CD8-positive, alpha-beta memory T cell (primary cell): Measurements from ENCODE around the gene ADAMTSL4. TPM values are rescaled to one million over a fixed set of nuclear protein-coding genes. Genes with fewer than 3 reads are reported as not detected.

Experiments used
- CTCF ChIA-PET: fragments of 350-600 bp; sonication (Branson Sonifier 250); formaldehyde crosslinking; loops from one replicate; lab custom pipeline; 2021; ENCODE audit warnings: antibody characterized with exemption; lab: Charles Lee
- POLR2A ChIA-PET: fragments of 350-600 bp; sonication (Branson Sonifier 250); formaldehyde crosslinking; loops from one replicate; lab custom pipeline; 2021; ENCODE audit warnings: antibody characterized with exemption; lab: Charles Lee
- DNase-seq, 5 donors: peaks; one replicate each; pipeline versions ENCODE4 v3.0.0 to v3.0.0-alpha.2; 2020 to 2022; ENCODE audit warnings: mixed read lengths in 1 of 5
- H3K27ac ChIP-seq: one replicate; pipeline ENCODE4 v1.7.0; 2013; ENCODE audit warnings: low read depth, mild to moderate bottlenecking, low read length, moderate library complexity
- H3K27me3 ChIP-seq: 2 replicates; pipeline ENCODE4 v1.7.0; 2013; ENCODE audit warnings: low read length, mild to moderate bottlenecking; ENCODE audit not compliant: insufficient read depth, poor library complexity, severe bottlenecking
- H3K36me3 ChIP-seq: 2 replicates; pipeline ENCODE4 v1.7.0; 2013; ENCODE audit warnings: mild to moderate bottlenecking, low read length, moderate library complexity; ENCODE audit not compliant: insufficient read depth
- H3K4me1 ChIP-seq: 2 replicates; pipeline ENCODE4 v1.7.0; 2013; ENCODE audit warnings: mild to moderate bottlenecking, low read length, moderate library complexity; ENCODE audit not compliant: insufficient read depth
- H3K4me3 ChIP-seq: 2 replicates; pipeline ENCODE4 v1.7.0; 2013; ENCODE audit warnings: mild to moderate bottlenecking, low read length
- H3K9me3 ChIP-seq: 2 replicates; pipeline ENCODE4 v1.7.0; 2013; ENCODE audit warnings: mild to moderate bottlenecking, low read length
- H3K27ac Mint-ChIP-seq, 8 donors: one replicate each; pipeline ENCODE4 v1.8.0; 2020 to 2021; ENCODE audit warnings: mixed read lengths in 8 of 8, mild to moderate bottlenecking in 6 of 8, inconsistent platforms in 3 of 8, moderate library complexity in 3 of 8
- H3K27me3 Mint-ChIP-seq, 2 donors: one replicate each; pipeline ENCODE4 v1.8.0; 2020 to 2021; ENCODE audit warnings: mixed read lengths in 2 of 2, mild to moderate bottlenecking in 1 of 2, moderate library complexity in 1 of 2
- H3K36me3 Mint-ChIP-seq, 3 donors: one replicate each; pipeline ENCODE4 v1.8.0; 2020 to 2021; ENCODE audit warnings: mixed read lengths in 3 of 3, inconsistent platforms in 1 of 3, mild to moderate bottlenecking in 1 of 3
- H3K4me1 Mint-ChIP-seq, 3 donors: one replicate each; pipeline ENCODE4 v1.8.0; 2020 to 2021; ENCODE audit warnings: mixed read lengths in 3 of 3, inconsistent platforms in 1 of 3, mild to moderate bottlenecking in 1 of 3
- H3K4me3 Mint-ChIP-seq, 7 donors: one replicate each; pipeline ENCODE4 v1.8.0; 2020 to 2021; ENCODE audit warnings: mixed read lengths in 7 of 7, mild to moderate bottlenecking in 6 of 7, moderate library complexity in 4 of 7, inconsistent platforms in 2 of 7
- H3K9me3 Mint-ChIP-seq, 5 donors: one replicate each; pipeline ENCODE4 v1.8.0; 2020 to 2022; ENCODE audit warnings: mixed read lengths in 5 of 5, mild to moderate bottlenecking in 3 of 5, moderate library complexity in 2 of 5, inconsistent platforms in 1 of 5
- polyA plus RNA-seq: library from polyadenylated mRNA; unstranded; fragments of 300-500 nt; fragmentation: Illumina TruSeq; gene quantifications from one replicate; pipeline ENCODE4 v1.2.3, GENCODE V29; 2021
- total RNA-seq, 2 experiments: library from RNA; stranded (reverse); gene quantifications; one replicate each; pipeline ENCODE4 v1.2.3, GENCODE V29; 2021

The ADAMTSL4 gene
- total and polyA plus RNA-seq, 3 experiments from 2014 or later, result 0.22 to 0.31 TPM; not detected in 1

- DNase-seq, result no peak
- Mint-ChIP-seq H3K4me3 (no peak overlapping the region), H3K36me3 (peaks cover 0 to 14% (median 4%) of the 10 kb centered on the region in 3 donors), H3K4me1 (peaks cover 30 to 40% (median 32%) of the 10 kb centered on the region in 3 donors), H3K27ac (no peak overlapping the region), H3K9me3 (no peaks in the 10 kb centered on the region), H3K27me3 (peaks cover 0 to 3% of the 10 kb centered on the region in 2 donors)
- peaks cover 28% of the 10 kb centered on the region for H3K4me1 ChIP-seq
- ChIA-PET CTCF (interaction anchor here (1.8 to 9.1 kb wide), 6 partner anchors 8 to 69 kb away, joined by 4 to 325 read pairs (median 58); partner anchors contain the start of genes ADAMTSL4, ENSA and MCL1), POLR2A (interaction anchor here (11.0 kb wide), 1 partner anchor 18 kb away, joined by 486 read pairs; the partner anchor contains the start of gene MCL1)
- H3K27me3 ChIP-seq, result no peaks in the 10 kb centered on the region
- no peak overlapping the region for H3K27ac ChIP-seq
- H3K36me3 ChIP-seq, result no peaks in the 10 kb centered on the region
- no peak overlapping the region for H3K4me3 ChIP-seq
- no peaks in the 10 kb centered on the region for H3K9me3 ChIP-seq
Observed at GRCh38 chr1:150558303-150558704, 9.1 kb downstream of the ADAMTSL4 start.

- H3K4me1 ChIP-seq, result peaks cover 35% of the 10 kb centered on the region
- H3K36me3 ChIP-seq, result no peaks in the 10 kb centered on the region
- peaks cover 37 to 47% (median 40%) of the 10 kb centered on the region in 3 donors for H3K4me1 Mint-ChIP-seq
- H3K9me3 Mint-ChIP-seq, result no peaks in the 10 kb centered on the region
- H3K36me3 Mint-ChIP-seq, result peaks cover 0 to 14% (median 4%) of the 10 kb centered on the region in 3 donors
- peak overlapping the region in 1 of 7 donors; percentile 70 for H3K4me3 Mint-ChIP-seq
- no peak overlapping the region for H3K4me3 ChIP-seq
- peaks cover 0 to 3% of the 10 kb centered on the region in 2 donors for H3K27me3 Mint-ChIP-seq
- H3K9me3 ChIP-seq, result no peaks in the 10 kb centered on the region
- no peaks in the 10 kb centered on the region for H3K27me3 ChIP-seq
- ChIA-PET CTCF (interaction anchor here (0.6 to 9.1 kb wide), 16 partner anchors 9 to 447 kb away, joined by 3 to 325 read pairs (median 6); partner anchors contain the start of genes ADAMTSL4, ENSA, GOLPH3L and MCL1), POLR2A (interaction anchor here (3.1 to 11.0 kb wide), 4 partner anchors 9 to 70 kb away, joined by 15 to 486 read pairs (median 46); partner anchors contain the start of genes ADAMTSL4, ENSA and MCL1)
- H3K27ac ChIP-seq, result no peak overlapping the region
- DNase-seq, result no peak
- no peak overlapping the region for H3K27ac Mint-ChIP-seq
Observed at GRCh38 chr1:150558761-150559655, 9.8 kb downstream of the ADAMTSL4 start.

- CTCF ChIA-PET, result interaction anchor here (0.6 to 9.1 kb wide), 18 partner anchors 9 to 446 kb away, joined by 3 to 325 read pairs (median 6); partner anchors contain the start of genes ADAMTSL4, ENSA, GOLPH3L and MCL1
- peaks cover 41% of the 10 kb centered on the region for H3K4me1 ChIP-seq
- H3K27ac ChIP-seq, result no peak overlapping the region
Observed at GRCh38 chr1:150559656-150560010, 10.4 kb downstream of the ADAMTSL4 start.

GRCh38 chr1:150560011-150560438 is 10.8 kb downstream of the ADAMTSL4 start:
- no peaks in the 10 kb centered on the region for H3K27me3 ChIP-seq
- ChIA-PET CTCF (interaction anchor here (0.7 to 9.1 kb wide), 28 partner anchors 8 to 446 kb away, joined by 3 to 325 read pairs (median 5); partner anchors contain the start of genes ADAMTSL4, ENSA, GOLPH3L and MCL1), POLR2A (interaction anchor here (3.1 to 11.0 kb wide), 4 partner anchors 10 to 69 kb away, joined by 15 to 486 read pairs (median 46); partner anchors contain the start of genes ADAMTSL4, ENSA and MCL1)
- Mint-ChIP-seq H3K27me3 (peaks cover 0 to 3% of the 10 kb centered on the region in 2 donors), H3K4me3 (peak overlapping the region; percentile 85 to 98 (median 97)), H3K36me3 (peaks cover 0 to 14% (median 6%) of the 10 kb centered on the region in 3 donors), H3K4me1 (peaks cover 47 to 57% (median 48%) of the 10 kb centered on the region in 3 donors), H3K9me3 (no peaks in the 10 kb centered on the region), H3K27ac (peak overlapping the region; percentile 96 to 100 (median 98))
- H3K4me3 ChIP-seq, result peak overlapping the region; percentile 33
- H3K27ac ChIP-seq, result no peak overlapping the region
- H3K36me3 ChIP-seq, result no peaks in the 10 kb centered on the region
- no peaks in the 10 kb centered on the region for H3K9me3 ChIP-seq
- peak; percentile 57 to 80 (median 65) for DNase-seq
- peaks cover 45% of the 10 kb centered on the region for H3K4me1 ChIP-seq

More at GRCh38 chr1:150559656-150560010, 10.4 kb downstream of the ADAMTSL4 start:
- no peak overlapping the region for H3K4me3 ChIP-seq
- Mint-ChIP-seq H3K4me1 (peaks cover 43 to 53% (median 44%) of the 10 kb centered on the region in 3 donors), H3K9me3 (no peaks in the 10 kb centered on the region), H3K4me3 (peak overlapping the region in 4 of 7 donors; percentile 85 to 97 (median 96)), H3K36me3 (peaks cover 0 to 14% (median 4%) of the 10 kb centered on the region in 3 donors), H3K27ac (peak overlapping the region in 5 of 8 donors; percentile 96 to 99 (median 98)), H3K27me3 (peaks cover 0 to 3% of the 10 kb centered on the region in 2 donors)
- POLR2A ChIA-PET, result interaction anchor here (3.1 to 11.0 kb wide), 4 partner anchors 10 to 70 kb away, joined by 15 to 486 read pairs (median 46); partner anchors contain the start of genes ADAMTSL4, ENSA and MCL1
- no peaks in the 10 kb centered on the region for H3K9me3 ChIP-seq
- DNase-seq, result no peak
- H3K27me3 ChIP-seq, result no peaks in the 10 kb centered on the region
- H3K36me3 ChIP-seq, result no peaks in the 10 kb centered on the region

GRCh38 chr1:150560576-150561253 is 11.5 kb downstream of the ADAMTSL4 start:
- H3K27ac Mint-ChIP-seq, result peak overlapping the region; percentile 96 to 100 (median 98)

GRCh38 chr1:150561254-150561973 is 12.2 kb downstream of the ADAMTSL4 start:
- H3K9me3 ChIP-seq, result no peaks in the 10 kb centered on the region

More at GRCh38 chr1:150560576-150561253, 11.5 kb downstream of the ADAMTSL4 start:
- Mint-ChIP-seq H3K4me1 (peaks cover 47 to 56% (median 48%) of the 10 kb centered on the region in 3 donors), H3K9me3 (no peaks in the 10 kb centered on the region), H3K36me3 (peaks cover 0 to 9% (median 1%) of the 10 kb centered on the region in 3 donors), H3K27me3 (no peaks in the 10 kb centered on the region), H3K4me3 (peak overlapping the region; percentile 85 to 98 (median 97))
- ChIA-PET CTCF (interaction anchor here (0.6 to 9.1 kb wide), 36 partner anchors 8 to 445 kb away, joined by 3 to 325 read pairs (median 4); partner anchors contain the start of genes ADAMTSL4, ENSA, GOLPH3L and MCL1), POLR2A (interaction anchor here (0.6 to 11.0 kb wide), 10 partner anchors 11 to 179 kb away, joined by 3 to 486 read pairs (median 4); partner anchors contain the start of genes ADAMTSL4, ENSA, FALEC and GOLPH3L)
- peak overlapping the region; percentile 94 for H3K27ac ChIP-seq
- no peaks in the 10 kb centered on the region for H3K27me3 ChIP-seq
- DNase-seq, result peak; percentile 64 to 85 (median 69)
- peak overlapping the region; percentile 91 for H3K4me3 ChIP-seq
- no peaks in the 10 kb centered on the region for H3K36me3 ChIP-seq
- H3K4me1 ChIP-seq, result peaks cover 51% of the 10 kb centered on the region
- H3K9me3 ChIP-seq, result no peaks in the 10 kb centered on the region

More at GRCh38 chr1:150561254-150561973, 12.2 kb downstream of the ADAMTSL4 start:
- ChIA-PET CTCF (interaction anchor here (0.6 to 9.1 kb wide), 31 partner anchors 11 to 434 kb away, joined by 3 to 325 read pairs (median 4); partner anchors contain the start of genes ADAMTSL4, ENSA, GOLPH3L and MCL1), POLR2A (interaction anchor here (0.6 to 11.0 kb wide), 12 partner anchors 12 to 198 kb away, joined by 3 to 486 read pairs (median 4); partner anchors contain the start of genes ADAMTSL4, ENSA, FALEC and GOLPH3L)
- H3K27me3 Mint-ChIP-seq, result no peaks in the 10 kb centered on the region
- peaks cover 53 to 63% (median 53%) of the 10 kb centered on the region in 3 donors for H3K4me1 Mint-ChIP-seq
- H3K4me3 ChIP-seq, result peak overlapping the region; percentile 91
- peaks cover 58% of the 10 kb centered on the region for H3K4me1 ChIP-seq
- peak overlapping the region; percentile 94 for H3K27ac ChIP-seq
- peaks cover 0 to 11% (median 1%) of the 10 kb centered on the region in 3 donors for H3K36me3 Mint-ChIP-seq
- H3K36me3 ChIP-seq, result no peaks in the 10 kb centered on the region
- H3K27me3 ChIP-seq, result no peaks in the 10 kb centered on the region
- peak; percentile 41 to 78 (median 59) for DNase-seq
- H3K27ac Mint-ChIP-seq, result peak overlapping the region; percentile 96 to 100 (median 98)
- no peaks in the 10 kb centered on the region for H3K9me3 Mint-ChIP-seq
- peak overlapping the region; percentile 85 to 98 (median 97) for H3K4me3 Mint-ChIP-seq
